K562 (cell line): ENCODE measurements around the gene SENP1.

Source experiments
- DNMT1 ChIP-seq: fragments of 450-650 bp; IDR thresholded peaks from 2 replicates; pipeline ENCODE4 v1.6.1; 2016; ENCODE audit warnings: antibody characterized with exemption, mild to moderate bottlenecking
- PHF8 ChIP-seq: fragments of 200-600 bp; sonication (generic); IDR thresholded peaks from 2 replicates; pipeline ENCODE4 v1.6.1; 2012; ENCODE audit warnings: mixed run types, mild to moderate bottlenecking, inconsistent platforms, low read length, moderate library complexity, borderline replicate concordance
- POLR2AphosphoS5 ChIP-seq: IDR thresholded peaks from 2 replicates; pipeline ENCODE4 v1.6.1; 2011; ENCODE audit warnings: mild to moderate bottlenecking, low read depth, low read length, moderate library complexity; ENCODE audit not compliant: control insufficient read depth, insufficient read depth
- TF ChIP-seq, protein P1 (sequence below), 3 experiments: IDR thresholded peaks in 2 of 3; conservative IDR thresholded peaks in 1 of 3; 2 replicates each; pipeline ENCODE4 v1.5.1; 2011 to 2012; ENCODE audit warnings: low read length in 3 of 3, mild to moderate bottlenecking in 3 of 3, control low read depth in 2 of 3, improper control_type of control experiment in 1 of 3, inconsistent platforms in 1 of 3, low read depth in 1 of 3, mixed read lengths in 1 of 3, moderate library complexity in 1 of 3; ENCODE audit not compliant: insufficient read depth in 2 of 3
- TF ChIP-seq, protein P2 (sequence below): sonication (generic); formaldehyde crosslinking; IDR thresholded peaks from 2 replicates; pipeline ENCODE4 v1.8.0; 2023; ENCODE audit warnings: mild to moderate bottlenecking, missing genetic modification reagents
- TF ChIP-seq, protein P3 (sequence below): IDR thresholded peaks from 3 replicates; pipeline ENCODE4 v1.6.1; 2011; ENCODE audit warnings: borderline replicate concordance, mild to moderate bottlenecking; ENCODE audit not compliant: insufficient read length, insufficient read depth

DNA sequence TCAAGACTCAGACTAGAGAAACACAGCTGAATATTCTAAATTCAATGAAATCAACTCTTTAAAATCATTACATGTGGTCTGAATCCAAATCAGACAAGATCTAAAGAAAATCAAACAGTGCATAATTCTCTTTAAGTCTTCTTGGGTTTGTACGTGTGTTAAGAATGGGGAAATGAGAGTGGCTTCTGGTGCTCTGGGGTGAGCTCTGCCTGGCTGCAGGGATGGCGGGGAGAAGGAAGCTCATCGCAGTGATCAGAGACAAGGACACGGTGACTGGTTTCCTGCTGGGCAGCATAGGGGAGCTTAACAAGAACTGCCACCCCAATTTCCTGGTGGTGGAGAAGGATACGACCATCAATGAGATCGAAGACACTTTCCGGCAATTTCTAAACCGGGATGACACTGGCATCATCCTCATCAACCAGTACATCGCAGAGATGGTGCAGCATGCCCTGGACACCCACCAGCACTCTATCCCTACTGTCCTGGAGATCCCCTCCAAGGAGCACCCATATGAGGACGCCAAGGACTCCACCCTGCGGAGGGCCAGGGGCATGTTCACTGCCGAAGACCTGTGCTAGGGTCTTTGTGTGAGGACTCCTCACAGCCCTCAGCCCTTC, 20.9 kb downstream of the SENP1 start:
- TF ChIP-seq, protein P1, sequence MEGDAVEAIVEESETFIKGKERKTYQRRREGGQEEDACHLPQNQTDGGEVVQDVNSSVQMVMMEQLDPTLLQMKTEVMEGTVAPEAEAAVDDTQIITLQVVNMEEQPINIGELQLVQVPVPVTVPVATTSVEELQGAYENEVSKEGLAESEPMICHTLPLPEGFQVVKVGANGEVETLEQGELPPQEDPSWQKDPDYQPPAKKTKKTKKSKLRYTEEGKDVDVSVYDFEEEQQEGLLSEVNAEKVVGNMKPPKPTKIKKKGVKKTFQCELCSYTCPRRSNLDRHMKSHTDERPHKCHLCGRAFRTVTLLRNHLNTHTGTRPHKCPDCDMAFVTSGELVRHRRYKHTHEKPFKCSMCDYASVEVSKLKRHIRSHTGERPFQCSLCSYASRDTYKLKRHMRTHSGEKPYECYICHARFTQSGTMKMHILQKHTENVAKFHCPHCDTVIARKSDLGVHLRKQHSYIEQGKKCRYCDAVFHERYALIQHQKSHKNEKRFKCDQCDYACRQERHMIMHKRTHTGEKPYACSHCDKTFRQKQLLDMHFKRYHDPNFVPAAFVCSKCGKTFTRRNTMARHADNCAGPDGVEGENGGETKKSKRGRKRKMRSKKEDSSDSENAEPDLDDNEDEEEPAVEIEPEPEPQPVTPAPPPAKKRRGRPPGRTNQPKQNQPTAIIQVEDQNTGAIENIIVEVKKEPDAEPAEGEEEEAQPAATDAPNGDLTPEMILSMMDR (IDR thresholded peaks at IDR 0.05 in 2 of 3, conservative IDR thresholded peaks at IDR 0.05 in 1 of 3; ENCODE audit: insufficient read depth in 2 of 3, low read depth in 1 of 3, low read length in 3 of 3): no peak
- TF ChIP-seq DNMT1 (no peak), POLR2AphosphoS5 (no peak), PHF8 (no peak)
- TF ChIP-seq, protein P2, sequence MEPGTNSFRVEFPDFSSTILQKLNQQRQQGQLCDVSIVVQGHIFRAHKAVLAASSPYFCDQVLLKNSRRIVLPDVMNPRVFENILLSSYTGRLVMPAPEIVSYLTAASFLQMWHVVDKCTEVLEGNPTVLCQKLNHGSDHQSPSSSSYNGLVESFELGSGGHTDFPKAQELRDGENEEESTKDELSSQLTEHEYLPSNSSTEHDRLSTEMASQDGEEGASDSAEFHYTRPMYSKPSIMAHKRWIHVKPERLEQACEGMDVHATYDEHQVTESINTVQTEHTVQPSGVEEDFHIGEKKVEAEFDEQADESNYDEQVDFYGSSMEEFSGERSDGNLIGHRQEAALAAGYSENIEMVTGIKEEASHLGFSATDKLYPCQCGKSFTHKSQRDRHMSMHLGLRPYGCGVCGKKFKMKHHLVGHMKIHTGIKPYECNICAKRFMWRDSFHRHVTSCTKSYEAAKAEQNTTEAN (CRISPR knock-in tag): no peak
- TF ChIP-seq, protein P3, sequence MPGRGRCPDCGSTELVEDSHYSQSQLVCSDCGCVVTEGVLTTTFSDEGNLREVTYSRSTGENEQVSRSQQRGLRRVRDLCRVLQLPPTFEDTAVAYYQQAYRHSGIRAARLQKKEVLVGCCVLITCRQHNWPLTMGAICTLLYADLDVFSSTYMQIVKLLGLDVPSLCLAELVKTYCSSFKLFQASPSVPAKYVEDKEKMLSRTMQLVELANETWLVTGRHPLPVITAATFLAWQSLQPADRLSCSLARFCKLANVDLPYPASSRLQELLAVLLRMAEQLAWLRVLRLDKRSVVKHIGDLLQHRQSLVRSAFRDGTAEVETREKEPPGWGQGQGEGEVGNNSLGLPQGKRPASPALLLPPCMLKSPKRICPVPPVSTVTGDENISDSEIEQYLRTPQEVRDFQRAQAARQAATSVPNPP: no peak
